Transverse colon (tissue), 4 donors: ENCODE data around the gene RAB3A.

Experiments used
- EP300 ChIP-seq: sonication (generic); formaldehyde crosslinking; IDR thresholded peaks from one replicate; pipeline ENCODE4 v1.6.1; 2017; ENCODE audit warnings: antibody characterized with exemption, low read depth
- POLR2AphosphoS5 ChIP-seq, 3 donors: sonication (generic); formaldehyde crosslinking; IDR thresholded peaks; one replicate each; pipeline ENCODE4 v1.6.1; 2016; ENCODE audit warnings: antibody characterized with exemption in 3 of 3
- TF ChIP-seq, protein P1 (sequence below), 5 experiments: fragments of 200-600 bp in 3 of 5; fragments of 450-650 bp in 2 of 5; sonication (generic) in 3 of 5; IDR thresholded peaks; 1 replicate in 2 of 5; 2 replicates in 3 of 5; pipeline ENCODE4 v1.5.1; 2016 to 2017; ENCODE audit warnings: antibody characterized with exemption in 5 of 5, inconsistent platforms in 3 of 5, mild to moderate bottlenecking in 2 of 5, moderate library complexity in 1 of 5

DNA sequence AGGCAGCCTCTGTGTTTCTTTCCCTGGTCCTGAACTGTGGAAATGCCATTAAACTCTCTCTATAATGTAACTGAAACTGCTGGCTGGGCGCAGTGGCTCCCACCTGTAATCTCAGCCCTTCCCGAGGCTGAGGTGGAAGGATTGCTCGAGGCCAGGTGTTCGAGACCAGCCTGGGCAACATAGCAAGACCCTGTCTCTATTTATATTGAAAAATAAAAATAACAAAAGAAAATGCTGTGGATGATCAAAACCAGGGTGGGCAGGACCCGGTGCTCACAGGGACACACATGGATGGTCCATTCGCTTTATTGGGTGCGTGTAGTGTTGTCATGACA is 7.4 kb downstream of the RAB3A start:
- TF ChIP-seq, protein P1, sequence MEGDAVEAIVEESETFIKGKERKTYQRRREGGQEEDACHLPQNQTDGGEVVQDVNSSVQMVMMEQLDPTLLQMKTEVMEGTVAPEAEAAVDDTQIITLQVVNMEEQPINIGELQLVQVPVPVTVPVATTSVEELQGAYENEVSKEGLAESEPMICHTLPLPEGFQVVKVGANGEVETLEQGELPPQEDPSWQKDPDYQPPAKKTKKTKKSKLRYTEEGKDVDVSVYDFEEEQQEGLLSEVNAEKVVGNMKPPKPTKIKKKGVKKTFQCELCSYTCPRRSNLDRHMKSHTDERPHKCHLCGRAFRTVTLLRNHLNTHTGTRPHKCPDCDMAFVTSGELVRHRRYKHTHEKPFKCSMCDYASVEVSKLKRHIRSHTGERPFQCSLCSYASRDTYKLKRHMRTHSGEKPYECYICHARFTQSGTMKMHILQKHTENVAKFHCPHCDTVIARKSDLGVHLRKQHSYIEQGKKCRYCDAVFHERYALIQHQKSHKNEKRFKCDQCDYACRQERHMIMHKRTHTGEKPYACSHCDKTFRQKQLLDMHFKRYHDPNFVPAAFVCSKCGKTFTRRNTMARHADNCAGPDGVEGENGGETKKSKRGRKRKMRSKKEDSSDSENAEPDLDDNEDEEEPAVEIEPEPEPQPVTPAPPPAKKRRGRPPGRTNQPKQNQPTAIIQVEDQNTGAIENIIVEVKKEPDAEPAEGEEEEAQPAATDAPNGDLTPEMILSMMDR (IDR thresholded peaks at IDR 0.05): no peak
- TF ChIP-seq POLR2AphosphoS5 (IDR thresholded peaks at IDR 0.05) (no peak), EP300 (no peak)
